CD8-positive, alpha-beta memory T cell (primary cell): ENCODE measurements around the gene PUM1. TPM values are rescaled to one million over a fixed set of nuclear protein-coding genes. Genes with fewer than 3 reads are reported as not detected.

Source experiments
- CTCF ChIA-PET: fragments of 350-600 bp; sonication (Branson Sonifier 250); formaldehyde crosslinking; loops from one replicate; lab custom pipeline; 2021; ENCODE audit warnings: antibody characterized with exemption; lab: Charles Lee
- POLR2A ChIA-PET: fragments of 350-600 bp; sonication (Branson Sonifier 250); formaldehyde crosslinking; loops from one replicate; lab custom pipeline; 2021; ENCODE audit warnings: antibody characterized with exemption; lab: Charles Lee
- DNase-seq, 5 donors: peaks; one replicate each; pipeline versions ENCODE4 v3.0.0 to v3.0.0-alpha.2; 2020 to 2022; ENCODE audit warnings: mixed read lengths in 1 of 5
- H3K27ac ChIP-seq: one replicate; pipeline ENCODE4 v1.7.0; 2013; ENCODE audit warnings: low read depth, mild to moderate bottlenecking, low read length, moderate library complexity
- H3K27me3 ChIP-seq: 2 replicates; pipeline ENCODE4 v1.7.0; 2013; ENCODE audit warnings: low read length, mild to moderate bottlenecking; ENCODE audit not compliant: insufficient read depth, poor library complexity, severe bottlenecking
- H3K36me3 ChIP-seq: 2 replicates; pipeline ENCODE4 v1.7.0; 2013; ENCODE audit warnings: mild to moderate bottlenecking, low read length, moderate library complexity; ENCODE audit not compliant: insufficient read depth
- H3K4me1 ChIP-seq: 2 replicates; pipeline ENCODE4 v1.7.0; 2013; ENCODE audit warnings: mild to moderate bottlenecking, low read length, moderate library complexity; ENCODE audit not compliant: insufficient read depth
- H3K4me3 ChIP-seq: 2 replicates; pipeline ENCODE4 v1.7.0; 2013; ENCODE audit warnings: mild to moderate bottlenecking, low read length
- H3K9me3 ChIP-seq: 2 replicates; pipeline ENCODE4 v1.7.0; 2013; ENCODE audit warnings: mild to moderate bottlenecking, low read length
- H3K27ac Mint-ChIP-seq, 8 donors: one replicate each; pipeline ENCODE4 v1.8.0; 2020 to 2021; ENCODE audit warnings: mixed read lengths in 8 of 8, mild to moderate bottlenecking in 6 of 8, inconsistent platforms in 3 of 8, moderate library complexity in 3 of 8
- H3K27me3 Mint-ChIP-seq, 2 donors: one replicate each; pipeline ENCODE4 v1.8.0; 2020 to 2021; ENCODE audit warnings: mixed read lengths in 2 of 2, mild to moderate bottlenecking in 1 of 2, moderate library complexity in 1 of 2
- H3K36me3 Mint-ChIP-seq, 3 donors: one replicate each; pipeline ENCODE4 v1.8.0; 2020 to 2021; ENCODE audit warnings: mixed read lengths in 3 of 3, inconsistent platforms in 1 of 3, mild to moderate bottlenecking in 1 of 3
- H3K4me1 Mint-ChIP-seq, 3 donors: one replicate each; pipeline ENCODE4 v1.8.0; 2020 to 2021; ENCODE audit warnings: mixed read lengths in 3 of 3, inconsistent platforms in 1 of 3, mild to moderate bottlenecking in 1 of 3
- H3K4me3 Mint-ChIP-seq, 7 donors: one replicate each; pipeline ENCODE4 v1.8.0; 2020 to 2021; ENCODE audit warnings: mixed read lengths in 7 of 7, mild to moderate bottlenecking in 6 of 7, moderate library complexity in 4 of 7, inconsistent platforms in 2 of 7
- H3K9me3 Mint-ChIP-seq, 5 donors: one replicate each; pipeline ENCODE4 v1.8.0; 2020 to 2022; ENCODE audit warnings: mixed read lengths in 5 of 5, mild to moderate bottlenecking in 3 of 5, moderate library complexity in 2 of 5, inconsistent platforms in 1 of 5
- polyA plus RNA-seq: library from polyadenylated mRNA; unstranded; fragments of 300-500 nt; fragmentation: Illumina TruSeq; gene quantifications from one replicate; pipeline ENCODE4 v1.2.3, GENCODE V29; 2021
- total RNA-seq, 2 experiments: library from RNA; stranded (reverse); gene quantifications; one replicate each; pipeline ENCODE4 v1.2.3, GENCODE V29; 2021

The PUM1 gene
- total and polyA plus RNA-seq, 3 experiments from 2014 or later, result 99.8 to 127 (median 113) TPM

DNA sequence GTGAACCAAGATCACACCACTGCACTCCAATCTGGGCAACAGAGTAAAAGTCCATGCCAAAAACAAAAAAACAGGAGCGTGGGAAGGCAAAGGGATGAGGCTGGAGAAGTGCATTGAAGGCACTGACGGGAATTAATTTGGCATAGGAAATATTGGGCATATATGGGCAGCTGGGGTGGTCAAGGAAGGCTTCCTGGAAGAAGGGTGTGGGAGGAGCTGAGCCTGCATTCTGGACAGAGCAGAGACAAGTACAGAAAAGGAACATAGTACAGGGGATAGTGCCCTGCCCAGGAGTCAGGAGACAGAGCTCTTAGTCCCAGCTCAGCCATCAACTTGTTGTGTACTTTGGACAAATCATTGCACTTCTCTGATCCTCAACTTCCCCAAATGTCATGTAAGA lies 168.6 kb downstream of the PUM1 start:
- no peak overlapping the region for H3K4me3 Mint-ChIP-seq
- DNase-seq, result no peak
- Histone ChIP-seq H3K27ac (no peak overlapping the region), H3K36me3 (no peaks in the 10 kb centered on the region), H3K27me3 (no peaks in the 10 kb centered on the region), H3K4me3 (no peak overlapping the region), H3K4me1 (no peaks in the 10 kb centered on the region), H3K9me3 (no peaks in the 10 kb centered on the region)
- CTCF ChIA-PET, result no interaction called here
- no peaks in the 10 kb centered on the region for H3K4me1 Mint-ChIP-seq
- H3K27me3 Mint-ChIP-seq, result peaks cover 12 to 34% of the 10 kb centered on the region in 2 donors
- POLR2A ChIA-PET, result no interaction called here
- H3K9me3 Mint-ChIP-seq, result no peaks in the 10 kb centered on the region
- H3K27ac Mint-ChIP-seq, result peak overlapping the region in 1 of 8 donors; percentile 35
- H3K36me3 Mint-ChIP-seq, result no peaks in the 10 kb centered on the region

DNA sequence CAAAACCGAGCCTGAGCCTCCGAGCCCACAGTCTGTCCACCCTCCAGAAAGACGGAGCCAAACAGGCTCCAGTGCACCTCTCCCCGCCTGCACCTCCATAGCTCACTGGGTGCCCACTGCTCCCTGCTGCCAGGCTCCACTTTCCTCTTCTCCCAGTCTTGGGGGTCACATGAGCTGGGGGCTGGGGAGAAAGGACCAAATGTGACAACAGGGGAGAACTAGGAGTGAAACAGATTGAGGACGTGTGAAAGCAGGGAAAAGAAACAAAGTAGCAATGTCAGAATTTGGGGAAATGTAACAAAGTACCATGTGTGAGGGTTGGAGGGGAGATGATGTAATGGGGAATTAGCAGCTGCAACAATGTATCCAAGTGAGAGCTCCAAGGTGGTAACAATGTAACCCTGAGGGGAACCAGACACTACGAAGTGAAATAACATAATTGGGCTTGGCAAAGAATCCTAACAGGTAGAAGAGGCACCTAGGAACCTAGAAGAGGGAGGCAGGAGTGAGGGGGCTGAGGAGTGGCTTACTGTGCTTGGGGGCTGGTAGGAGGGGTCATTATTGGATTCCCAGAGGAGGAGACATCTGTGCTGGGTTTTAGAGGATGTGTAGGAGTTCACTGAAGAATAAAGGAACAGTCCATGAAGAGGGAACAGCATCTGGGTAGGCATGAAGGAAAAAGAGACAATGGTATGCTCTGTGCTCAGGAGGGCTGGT lies 169.4 kb downstream of the PUM1 start:
- Mint-ChIP-seq H3K9me3 (no peaks in the 10 kb centered on the region), H3K27ac (peak overlapping the region in 1 of 8 donors; percentile 35), H3K36me3 (no peaks in the 10 kb centered on the region), H3K4me1 (no peaks in the 10 kb centered on the region), H3K27me3 (peaks cover 9 to 32% of the 10 kb centered on the region in 2 donors), H3K4me3 (no peak overlapping the region)
- Histone ChIP-seq H3K4me3 (no peak overlapping the region), H3K27me3 (no peaks in the 10 kb centered on the region), H3K4me1 (no peaks in the 10 kb centered on the region), H3K9me3 (no peaks in the 10 kb centered on the region), H3K36me3 (no peaks in the 10 kb centered on the region), H3K27ac (peak overlapping the region; percentile 31)
- POLR2A ChIA-PET, result no interaction called here
- CTCF ChIA-PET, result no interaction called here
- DNase-seq, result no peak

DNA sequence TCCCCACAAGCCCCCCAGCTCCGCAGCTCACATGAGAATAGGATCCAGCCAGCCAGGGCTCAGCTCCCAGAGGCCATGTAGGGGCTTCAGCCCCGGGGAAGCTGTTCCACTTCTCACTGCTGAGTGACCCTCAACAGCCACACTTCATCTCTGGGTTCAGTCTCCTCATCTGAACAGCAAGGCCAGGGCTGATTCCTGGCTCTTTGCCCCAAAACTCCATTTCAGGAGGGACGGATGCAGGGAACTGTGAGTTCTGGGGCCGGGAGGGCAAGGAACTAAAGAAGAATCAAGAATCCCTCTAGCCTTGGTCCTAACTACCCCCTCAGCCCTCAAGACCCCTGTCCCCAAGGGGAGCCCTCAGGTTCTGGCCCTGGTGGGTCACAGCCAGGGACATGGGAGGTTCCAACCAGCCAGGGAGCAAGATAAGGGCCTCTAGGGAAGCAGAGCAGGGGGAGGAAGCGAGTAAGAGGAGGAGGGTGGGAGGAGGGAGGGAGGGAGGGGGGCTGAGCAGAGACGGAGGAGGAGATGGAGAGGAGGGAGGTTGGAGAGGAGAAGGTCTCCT lies 170.1 kb downstream of the PUM1 start:
- no peaks in the 10 kb centered on the region for H3K9me3 Mint-ChIP-seq
- H3K4me3 Mint-ChIP-seq, result no peak overlapping the region
- no peak overlapping the region for H3K27ac Mint-ChIP-seq
- peak overlapping the region; percentile 38 for H3K27ac ChIP-seq
- peaks cover 11 to 35% of the 10 kb centered on the region in 2 donors for H3K27me3 Mint-ChIP-seq
- H3K4me1 Mint-ChIP-seq, result no peaks in the 10 kb centered on the region
- CTCF ChIA-PET, result no interaction called here
- POLR2A ChIA-PET, result no interaction called here
- H3K4me1 ChIP-seq, result no peaks in the 10 kb centered on the region
- no peaks in the 10 kb centered on the region for H3K9me3 ChIP-seq
- no peaks in the 10 kb centered on the region for H3K36me3 Mint-ChIP-seq
- no peak for DNase-seq
- H3K4me3 ChIP-seq, result no peak overlapping the region
- H3K36me3 ChIP-seq, result no peaks in the 10 kb centered on the region
- H3K27me3 ChIP-seq, result no peaks in the 10 kb centered on the region

DNA sequence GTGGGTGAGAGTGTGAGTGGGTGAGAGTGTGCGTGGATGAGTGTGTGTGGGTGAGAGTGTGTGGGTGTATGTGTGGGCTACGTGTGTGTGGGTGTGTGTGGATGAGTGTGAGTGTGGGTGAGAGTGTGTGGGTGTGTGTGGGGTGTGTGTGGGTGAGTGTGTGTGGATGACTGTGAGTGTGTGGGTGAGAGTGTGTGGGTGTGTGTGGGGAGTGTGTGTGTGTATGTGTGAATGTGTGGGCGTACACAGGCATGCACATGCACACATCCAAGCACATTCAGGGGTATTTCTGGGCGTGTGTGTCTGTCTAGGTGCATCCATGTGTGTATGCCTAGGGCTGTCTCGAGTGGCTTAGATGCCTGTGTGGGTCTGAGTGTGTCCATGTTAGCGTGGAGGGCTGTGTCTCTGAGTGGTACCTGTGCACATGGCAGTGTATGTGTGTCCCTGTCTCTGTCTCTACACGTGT lies 171.0 kb downstream of the PUM1 start:
- CTCF ChIA-PET, result no interaction called here

DNA sequence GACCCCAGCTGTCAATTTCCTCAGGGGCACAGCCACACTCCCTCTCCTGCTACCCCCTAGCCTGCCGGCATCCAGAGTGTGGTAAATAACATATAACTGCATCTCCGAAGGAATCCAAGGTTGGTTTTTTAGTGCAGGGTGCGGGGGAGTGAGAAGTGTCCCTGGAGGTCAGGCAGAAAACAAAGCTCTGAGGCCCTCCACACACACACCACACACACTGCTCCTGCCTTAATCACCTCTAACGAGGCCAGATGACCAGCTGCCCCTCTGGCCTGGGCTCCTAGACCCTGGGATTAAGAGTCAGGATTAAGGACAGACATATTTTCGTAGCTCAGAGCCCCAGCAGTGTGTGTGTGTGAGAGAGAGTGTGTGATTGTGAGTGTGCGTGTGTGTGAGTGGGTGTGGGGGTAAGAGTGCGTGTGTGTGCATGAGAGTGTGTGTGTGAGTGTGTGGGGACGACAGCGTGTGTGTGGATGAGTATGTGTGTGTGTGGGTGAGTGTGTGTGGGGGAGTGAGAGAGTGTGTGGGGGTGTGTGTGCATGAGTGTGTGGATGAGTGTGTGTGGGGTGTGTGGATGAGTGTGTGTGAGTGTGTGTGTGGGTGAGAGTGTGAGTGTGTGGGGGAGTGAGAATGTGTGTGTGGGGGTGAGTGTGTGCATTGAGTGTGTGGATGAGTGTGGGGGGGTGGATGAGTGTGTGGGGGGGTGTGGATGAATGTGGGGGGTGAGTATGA lies 171.6 kb downstream of the PUM1 start:
- Histone ChIP-seq H3K27me3 (no peaks in the 10 kb centered on the region), H3K4me1 (no peaks in the 10 kb centered on the region), H3K4me3 (no peak overlapping the region), H3K9me3 (no peaks in the 10 kb centered on the region), H3K27ac (no peak overlapping the region), H3K36me3 (no peaks in the 10 kb centered on the region)
- H3K36me3 Mint-ChIP-seq, result no peaks in the 10 kb centered on the region
- H3K4me1 Mint-ChIP-seq, result no peaks in the 10 kb centered on the region
- CTCF ChIA-PET, result no interaction called here
- no peak for DNase-seq
- POLR2A ChIA-PET, result no interaction called here
- H3K4me3 Mint-ChIP-seq, result no peak overlapping the region
- H3K9me3 Mint-ChIP-seq, result no peaks in the 10 kb centered on the region
- H3K27ac Mint-ChIP-seq, result no peak overlapping the region
- H3K27me3 Mint-ChIP-seq, result peaks cover 11 to 35% of the 10 kb centered on the region in 2 donors

More for the DNA sequence above, 171.0 kb downstream of the PUM1 start:
- Histone ChIP-seq H3K27ac (no peak overlapping the region), H3K9me3 (no peaks in the 10 kb centered on the region), H3K36me3 (no peaks in the 10 kb centered on the region), H3K4me1 (no peaks in the 10 kb centered on the region), H3K27me3 (no peaks in the 10 kb centered on the region), H3K4me3 (no peak overlapping the region)
- POLR2A ChIA-PET, result no interaction called here
- DNase-seq, result no peak
- Mint-ChIP-seq H3K27ac (peak overlapping the region in 3 of 8 donors; percentile 42 to 70 (median 70)), H3K36me3 (no peaks in the 10 kb centered on the region), H3K4me1 (no peaks in the 10 kb centered on the region), H3K27me3 (peaks cover 11 to 36% of the 10 kb centered on the region in 2 donors), H3K9me3 (no peaks in the 10 kb centered on the region), H3K4me3 (no peak overlapping the region)

DNA sequence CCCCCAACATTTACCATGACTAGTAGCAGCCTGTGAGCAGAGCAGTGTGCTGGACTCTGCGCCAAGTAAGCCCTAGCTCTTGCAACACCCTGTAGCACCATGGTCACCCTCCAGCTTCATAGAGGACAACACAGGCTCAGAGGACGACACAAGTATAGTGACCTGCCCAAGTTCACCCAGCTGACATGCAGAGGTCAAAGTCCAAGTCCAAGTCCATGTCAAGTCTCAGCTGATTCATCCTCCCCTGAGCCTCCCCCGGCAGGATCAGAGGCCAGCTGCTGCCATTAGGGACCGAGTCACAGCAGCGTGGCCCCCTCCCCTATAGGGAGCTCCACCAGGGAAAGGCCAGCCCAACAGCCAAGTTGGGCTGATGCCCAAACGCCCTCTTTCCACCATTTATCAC lies 172.8 kb downstream of the PUM1 start:
- Mint-ChIP-seq H3K4me1 (no peaks in the 10 kb centered on the region), H3K36me3 (no peaks in the 10 kb centered on the region), H3K9me3 (no peaks in the 10 kb centered on the region), H3K4me3 (no peak overlapping the region), H3K27ac (no peak overlapping the region), H3K27me3 (peaks cover 14 to 32% of the 10 kb centered on the region in 2 donors)
- Histone ChIP-seq H3K27me3 (no peaks in the 10 kb centered on the region), H3K9me3 (no peaks in the 10 kb centered on the region), H3K36me3 (no peaks in the 10 kb centered on the region), H3K4me3 (no peak overlapping the region), H3K27ac (no peak overlapping the region), H3K4me1 (no peaks in the 10 kb centered on the region)
- POLR2A ChIA-PET, result no interaction called here
- CTCF ChIA-PET, result no interaction called here
- no peak for DNase-seq

DNA sequence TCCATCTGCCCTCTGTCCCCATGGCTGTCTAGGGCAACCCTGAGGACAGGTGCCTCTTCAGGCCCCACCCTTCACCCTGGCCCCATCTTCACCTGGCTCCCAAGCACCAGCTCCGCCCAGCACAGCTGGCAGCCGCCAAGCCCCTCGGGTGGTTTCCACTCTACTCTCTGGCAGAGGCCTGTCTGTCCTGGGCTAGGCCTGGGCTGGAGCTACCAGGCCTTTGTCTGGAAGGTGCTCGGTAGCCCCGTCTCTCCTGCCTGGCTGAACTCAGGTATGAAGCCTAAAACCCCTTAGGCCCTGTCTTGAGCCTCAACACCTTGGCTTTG lies 174.3 kb downstream of the PUM1 start:
- H3K4me3 ChIP-seq, result no peak overlapping the region
- ChIA-PET POLR2A (no interaction called here), CTCF (no interaction called here)
- no peak overlapping the region for H3K27ac ChIP-seq
- no peaks in the 10 kb centered on the region for H3K4me1 ChIP-seq
- Mint-ChIP-seq H3K4me1 (no peaks in the 10 kb centered on the region), H3K27ac (no peak overlapping the region), H3K9me3 (no peaks in the 10 kb centered on the region), H3K4me3 (no peak overlapping the region), H3K27me3 (peaks cover 15 to 31% of the 10 kb centered on the region in 2 donors), H3K36me3 (no peaks in the 10 kb centered on the region)
- H3K9me3 ChIP-seq, result no peaks in the 10 kb centered on the region
- no peaks in the 10 kb centered on the region for H3K36me3 ChIP-seq
- no peak for DNase-seq
- no peaks in the 10 kb centered on the region for H3K27me3 ChIP-seq

DNA sequence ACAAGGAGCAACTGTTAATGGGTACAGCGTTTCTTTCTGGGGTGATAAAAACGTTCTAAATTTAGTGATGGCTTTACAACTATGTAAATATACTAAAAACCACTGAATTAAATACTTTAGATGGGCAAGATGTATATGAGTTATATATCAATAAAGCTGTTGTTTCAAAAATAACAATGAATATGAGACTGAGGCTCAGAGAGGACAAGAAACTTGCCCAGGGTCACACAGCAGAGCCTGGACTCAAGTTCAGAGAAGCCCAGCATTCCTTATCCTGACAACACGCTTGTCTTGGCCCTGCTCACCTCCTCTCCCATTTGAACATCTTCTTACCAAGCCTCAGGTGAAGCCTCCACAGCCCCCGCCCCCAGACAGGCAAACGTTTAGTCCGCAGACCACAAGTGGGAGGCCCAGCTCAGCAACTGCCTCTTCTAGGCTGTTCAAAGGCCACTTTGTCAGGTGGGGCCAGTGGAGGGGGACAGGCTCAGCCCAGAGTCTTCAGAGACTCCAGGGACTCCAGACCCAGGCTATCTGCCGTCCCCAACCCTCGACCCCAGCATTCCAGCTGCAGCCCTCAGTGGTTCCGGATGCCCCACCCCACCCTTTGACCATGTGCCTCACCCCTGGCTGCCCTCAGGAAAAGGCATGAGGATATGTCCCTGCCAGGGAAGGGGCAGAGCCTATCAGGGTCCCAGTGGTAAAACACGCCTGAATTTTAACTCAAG lies 174.9 kb downstream of the PUM1 start:
- Histone ChIP-seq H3K27me3 (no peaks in the 10 kb centered on the region), H3K36me3 (no peaks in the 10 kb centered on the region), H3K4me3 (no peak overlapping the region), H3K4me1 (no peaks in the 10 kb centered on the region), H3K27ac (no peak overlapping the region), H3K9me3 (no peaks in the 10 kb centered on the region)
- DNase-seq, result no peak
- Mint-ChIP-seq H3K4me1 (no peaks in the 10 kb centered on the region), H3K27me3 (peaks cover 12 to 33% of the 10 kb centered on the region in 2 donors), H3K9me3 (no peaks in the 10 kb centered on the region), H3K36me3 (no peaks in the 10 kb centered on the region), H3K27ac (no peak overlapping the region), H3K4me3 (no peak overlapping the region)
- CTCF ChIA-PET, result no interaction called here
- POLR2A ChIA-PET, result no interaction called here
